Measurements from ENCODE around the gene INSIG2. TPM values are rescaled to one million over a fixed set of nuclear protein-coding genes. Genes with fewer than 3 reads are reported as not detected.

INSIG2 gene
- total and polyA plus RNA-seq, 2 experiments from 2014 or later, result 8.1 to 15.1 TPM

- peaks cover 8% of the 10 kb centered on the region; the same call in 2 of the 3 replicates for H3K4me1 Mint-ChIP-seq
- H4K20me1 ChIP-seq (replicated peaks; ENCODE audit: insufficient read depth), result no peaks in the 10 kb centered on the region
- no peak overlapping the region for H3K27ac Mint-ChIP-seq
- H3K36me3 Mint-ChIP-seq (ENCODE audit: low read depth), result no peaks in the 10 kb centered on the region
- no peaks in the 10 kb centered on the region for H3K79me2 ChIP-seq (replicated peaks; ENCODE audit: insufficient read depth)
- H3K27me3 Mint-ChIP-seq (ENCODE audit: insufficient read depth, low read depth, poor library complexity), result no peaks in the 10 kb centered on the region
- no peaks in the 10 kb centered on the region for H3F3A ChIP-seq (replicated peaks; ENCODE audit: low read depth)
- no peaks in the 10 kb centered on the region for H3K9me3 Mint-ChIP-seq
- H3K4me3 Mint-ChIP-seq, result no peak overlapping the region
- DNase-seq (ENCODE audit: low spot score) (no peak), ATAC-seq (no peak)
- no peaks in the 10 kb centered on the region; the same call in 1 of the 2 replicates for H3K4me1 ChIP-seq (ENCODE audit: insufficient read depth)
- TF ChIP-seq JUNB (IDR thresholded peaks at IDR 0.05; ENCODE audit: unreplicated experiment) (no peak), REST (IDR thresholded peaks at IDR 0.05; ENCODE audit: unreplicated experiment) (no peak), CTCF (conservative IDR thresholded peaks at IDR 0.05; ENCODE audit: low read depth in 2 of 2) (no peak), ZNF114 (CRISPR knock-in tag; IDR thresholded peaks at IDR 0.05) (no peak), POLR2AphosphoS5 (IDR thresholded peaks at IDR 0.05; ENCODE audit: low read depth) (no peak), EZH2phosphoT487 (IDR thresholded peaks at IDR 0.05; ENCODE audit: unreplicated experiment) (no peak), ETS1 (IDR thresholded peaks at IDR 0.05) (no peak), STAT1 (IDR thresholded peaks at IDR 0.05; ENCODE audit: unreplicated experiment) (no peak), ZNF462 (CRISPR knock-in tag; IDR thresholded peaks at IDR 0.05) (no peak), NANOG (IDR thresholded peaks at IDR 0.05; ENCODE audit: borderline replicate concordance) (no peak), CREB1 (CRISPR knock-in tag; IDR thresholded peaks at IDR 0.05; ENCODE audit: low read depth) (no peak), ZNF331 (CRISPR knock-in tag; IDR thresholded peaks at IDR 0.05; ENCODE audit: low read depth) (no peak), EZH2 (IDR thresholded peaks at IDR 0.05; ENCODE audit: low read depth, unreplicated experiment) (no peak)
- no peak overlapping the region for H3K4me2 ChIP-seq
- no peaks in the 10 kb centered on the region for H3K9me2 ChIP-seq (ENCODE audit: insufficient read depth)
- H3K4me3 ChIP-seq, result no peak overlapping the region
- H2AFZ ChIP-seq, result no peak overlapping the region
- no peak overlapping the region for H3K27ac ChIP-seq (ENCODE audit: low read depth)
- H3K27me3 ChIP-seq (ENCODE audit: insufficient read depth), result no peaks in the 10 kb centered on the region
- no peaks in the 10 kb centered on the region for H3K36me3 ChIP-seq (ENCODE audit: insufficient read depth)
Measured at GRCh38 chr2:118049816-118050140, 38.5 kb upstream of the INSIG2 start.

Measured in GM23338 (cell line).